Activated CD8-positive, alpha-beta memory T cell treated with anti-CD3 and anti-CD28 coated beads, Interleukin-2, amount 50 U/mL, for 1 hour (primary cell): ENCODE results near the gene GJC1.

Experiments used
- DNase-seq: peaks from one replicate; pipeline ENCODE4 v3.0.0-alpha.2; 2020; ENCODE audit errors: extremely low read depth

GJC1 gene

DNA sequence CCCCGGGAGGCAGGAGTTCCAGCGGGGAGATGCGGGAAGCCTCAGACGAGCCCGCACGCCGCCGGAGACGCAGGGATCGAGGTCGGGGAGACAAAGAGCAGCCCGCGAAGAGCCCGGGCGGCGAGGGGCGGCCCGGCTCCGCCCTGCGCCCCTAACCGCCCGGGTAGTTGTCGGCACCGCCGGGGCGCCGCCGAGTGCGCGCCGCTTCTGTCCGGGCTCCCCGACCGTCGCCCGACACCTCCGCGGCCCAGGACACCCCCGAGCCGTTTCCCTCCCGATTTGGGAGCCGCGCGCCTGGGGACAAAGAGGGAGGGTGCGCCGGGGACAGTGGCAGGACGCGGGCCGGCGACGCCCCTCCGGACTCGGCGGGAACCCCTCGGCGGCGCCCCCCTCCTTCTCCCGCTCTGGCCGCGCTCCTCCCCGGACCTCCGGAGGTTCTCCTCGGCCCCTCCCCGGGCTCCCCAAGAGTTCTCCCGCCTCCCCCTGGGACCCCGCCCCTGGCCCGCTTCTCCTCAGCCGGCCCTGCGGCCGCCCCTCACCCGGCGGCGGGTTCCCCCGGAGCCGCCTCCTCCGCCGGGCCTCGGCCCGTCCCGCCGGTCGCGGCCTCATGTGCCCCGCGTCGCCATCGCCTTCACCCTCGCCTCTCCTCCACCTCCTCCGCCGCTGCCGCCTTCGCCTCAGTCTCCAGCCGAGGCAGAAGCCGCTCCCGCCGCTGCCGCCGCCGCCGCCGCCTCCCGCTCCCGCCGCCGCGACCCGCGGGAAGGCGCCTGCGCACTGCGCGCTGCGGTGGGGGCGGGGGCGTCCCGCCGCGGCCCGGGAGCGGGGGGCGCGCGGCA is at the start of gene GJC1:
Gene GJC1 (minus strand): TSS at position 765 of the 836 bp plus-strand sequence. CDS start 24,470 bp downstream, outside the sequence.
- DNase-seq = no peak

DNA sequence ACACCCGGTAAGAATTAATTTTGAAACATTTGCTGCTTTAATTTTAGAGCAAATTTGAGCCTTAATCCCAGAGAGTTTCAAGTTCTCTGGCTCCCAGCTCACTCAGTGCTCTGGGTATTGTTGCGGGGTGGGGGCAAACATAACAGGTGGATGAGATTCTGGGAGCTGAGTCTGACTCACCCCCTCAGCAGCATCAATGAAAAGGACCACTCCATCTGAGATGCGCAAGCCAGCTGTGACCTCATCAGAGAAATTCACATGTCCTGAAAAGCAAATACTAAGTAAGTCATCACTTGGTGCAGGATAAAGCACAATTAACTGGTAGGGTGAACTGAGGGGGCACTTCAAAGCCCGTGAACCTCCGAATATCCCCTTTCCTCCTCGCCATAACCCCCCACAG is 49.3 kb upstream of the GJC1 start:
- no peak for DNase-seq

DNA sequence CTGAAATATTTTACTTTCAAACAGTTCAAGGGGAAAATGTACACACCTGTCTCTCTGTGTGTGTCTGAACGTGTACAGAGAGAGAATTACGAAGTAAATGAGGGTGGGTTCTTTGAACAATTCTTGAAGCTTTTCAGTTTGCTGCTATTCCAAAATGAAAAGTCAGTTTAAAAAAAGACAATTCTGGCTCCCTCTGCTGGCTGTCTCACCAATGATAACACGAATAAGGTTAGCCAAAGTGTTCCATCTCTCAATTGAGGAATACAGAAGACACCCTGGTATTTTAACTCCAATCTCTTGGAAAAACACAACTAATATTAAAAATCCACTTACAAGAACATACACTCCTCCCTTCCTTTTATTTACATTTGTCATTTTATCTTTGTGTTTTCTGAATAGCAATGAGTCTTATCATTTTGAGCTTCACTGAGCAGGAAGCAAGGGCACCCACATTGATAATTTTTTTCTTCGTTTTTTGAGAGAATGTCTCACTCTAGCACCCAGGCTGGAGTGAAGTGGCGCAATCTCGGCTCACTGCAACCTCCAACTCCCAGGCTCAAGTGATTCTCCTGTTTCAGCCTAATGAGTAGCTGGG is 48.6 kb upstream of the GJC1 start:
- DNase-seq = no peak

DNA sequence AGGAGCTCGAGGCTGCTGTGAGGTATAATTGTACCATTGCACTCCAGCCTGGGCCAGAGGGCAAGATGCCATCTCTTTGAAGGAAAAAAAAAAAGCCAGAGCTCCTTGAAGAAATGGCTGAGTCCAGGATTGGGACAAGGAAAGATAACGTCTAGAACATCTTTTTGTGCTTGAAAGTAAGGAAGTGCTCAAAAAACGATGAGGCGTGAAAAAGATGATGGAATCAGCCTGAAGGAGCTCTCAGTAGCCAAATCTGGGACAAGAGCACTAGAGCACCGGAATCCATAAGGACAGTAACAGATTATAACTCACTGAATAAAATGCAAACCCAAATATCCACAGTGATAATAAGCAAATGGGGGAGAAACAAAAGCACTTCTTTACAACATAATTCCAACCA is 47.0 kb upstream of the GJC1 start:
- DNase-seq = no peak

DNA sequence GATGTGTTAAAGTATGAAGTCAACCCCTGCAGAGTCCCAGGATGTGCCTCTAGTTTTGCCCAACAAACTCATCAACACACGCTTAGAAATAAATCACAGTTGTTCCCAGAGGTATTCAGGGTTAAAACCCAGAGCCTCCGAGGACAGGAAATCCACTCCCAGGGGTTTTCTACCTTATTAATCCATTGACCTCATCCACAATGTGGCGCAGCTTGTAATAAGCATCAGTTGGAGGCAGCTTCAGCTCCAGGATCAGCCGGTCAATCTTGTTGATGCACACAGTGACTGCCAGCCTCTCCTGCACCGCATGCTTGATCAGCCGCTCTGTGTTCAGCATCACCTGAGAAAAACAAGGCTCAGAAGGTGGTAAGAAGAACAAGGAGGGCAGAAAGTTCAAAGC is 45.7 kb upstream of the GJC1 start:
- DNase-seq = no peak

DNA sequence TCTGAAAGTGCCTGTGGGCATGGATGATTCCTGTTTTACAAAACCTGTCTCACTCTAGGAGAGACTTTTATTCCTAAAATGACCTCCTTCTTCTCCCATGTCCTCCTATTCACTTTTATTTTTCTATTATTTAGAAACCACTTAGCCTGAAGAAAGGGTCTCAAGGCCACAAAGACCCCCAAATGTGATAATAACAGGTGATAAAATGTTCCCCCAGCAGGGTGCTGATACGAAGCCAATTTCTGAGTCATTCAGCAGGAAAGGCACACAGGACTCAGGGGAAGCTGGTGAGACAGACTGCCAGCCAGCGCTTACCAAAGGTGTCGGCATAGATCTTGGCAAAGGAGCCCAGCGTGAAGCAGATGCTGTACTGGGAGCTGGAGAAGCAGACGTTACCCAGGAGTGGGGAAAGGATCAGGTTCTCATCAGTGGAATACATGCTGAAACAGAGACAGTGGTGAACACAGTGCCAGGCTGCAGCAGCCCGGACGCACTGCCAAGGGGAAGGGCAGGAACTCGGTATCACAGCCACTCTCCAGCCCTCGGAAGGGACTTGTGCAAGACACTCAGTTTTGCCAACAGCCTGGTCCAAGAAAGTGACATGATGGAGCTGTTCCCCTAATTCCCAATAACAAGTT is 42.2 kb upstream of the GJC1 start:
- no peak for DNase-seq

DNA sequence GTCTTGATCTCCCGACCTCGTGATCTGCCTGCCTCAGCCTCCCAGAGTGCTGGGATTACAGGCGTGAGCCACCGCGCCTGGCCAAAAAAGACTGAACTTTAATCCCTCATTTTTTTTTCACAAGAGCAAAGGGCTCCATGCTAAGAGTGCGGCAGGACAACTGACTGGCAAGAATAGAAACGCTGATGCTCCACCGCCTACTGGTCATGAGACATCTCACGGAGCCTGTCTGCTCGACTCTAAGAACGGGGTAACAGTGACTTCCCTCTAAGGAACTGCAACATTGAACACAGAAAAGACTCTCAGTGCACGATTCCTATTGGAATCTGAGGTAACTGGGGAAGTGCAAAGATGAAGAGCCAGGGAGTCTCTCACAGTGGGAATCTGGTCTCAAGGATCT is 41.5 kb upstream of the GJC1 start:
- DNase-seq = no peak

DNA sequence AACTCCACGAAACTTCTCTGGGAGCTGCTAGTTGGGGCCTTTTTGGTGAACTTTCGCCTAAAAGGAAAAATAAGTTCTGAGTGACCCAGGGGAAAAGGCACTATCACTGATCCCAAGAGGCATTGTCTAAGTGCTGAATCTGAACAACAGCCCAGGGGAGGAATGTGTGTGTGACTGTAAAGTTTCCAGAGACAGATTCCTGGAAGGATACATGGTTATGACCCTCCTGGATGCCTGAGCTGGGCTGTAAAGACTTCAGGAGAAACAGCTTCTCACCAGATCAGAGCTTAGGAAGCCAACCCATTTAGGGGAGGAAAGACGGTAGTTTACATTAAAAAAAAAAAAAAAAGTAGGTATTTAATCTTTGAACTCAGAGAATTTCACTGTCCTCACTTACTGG is 37.8 kb upstream of the GJC1 start:
- no peak for DNase-seq

DNA sequence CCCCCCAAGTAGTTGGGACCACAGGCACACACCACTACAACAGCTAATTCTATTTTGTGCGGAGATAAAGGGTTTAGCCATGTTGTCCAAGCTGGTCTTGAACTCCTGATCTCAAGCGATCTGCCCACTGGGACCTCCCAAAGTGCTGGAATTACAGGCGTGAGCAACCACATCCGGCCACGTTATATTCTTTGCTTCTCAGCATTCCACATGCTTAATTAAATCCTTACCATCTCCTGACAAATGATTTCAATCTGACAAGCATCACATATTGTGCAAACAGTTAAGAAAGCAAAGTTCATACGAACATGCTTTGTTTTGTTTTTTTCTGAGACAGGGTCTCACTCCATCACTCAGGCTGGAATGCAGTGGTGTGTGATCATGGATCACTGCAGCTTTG is 35.8 kb upstream of the GJC1 start:
- no peak for DNase-seq

DNA sequence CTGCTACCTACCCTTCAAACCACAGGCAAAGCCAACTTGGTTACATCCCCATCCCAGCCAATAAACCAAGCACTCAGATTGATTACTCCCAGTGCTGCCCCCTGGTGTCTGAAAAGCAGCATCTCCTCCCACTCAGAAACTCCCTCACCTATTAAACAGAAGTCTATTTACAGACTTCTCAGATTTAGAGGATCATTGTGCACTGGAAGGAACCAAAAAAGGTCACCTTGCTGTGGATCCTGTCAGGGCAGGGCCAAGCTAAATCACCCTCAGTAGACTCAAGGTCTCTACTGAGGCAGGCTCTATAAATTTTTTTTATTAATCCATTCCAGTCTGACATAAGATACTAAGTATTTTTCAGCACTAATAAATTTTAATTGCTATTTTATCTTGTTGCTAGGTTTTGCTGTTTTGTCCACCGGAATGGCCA is 35.2 kb upstream of the GJC1 start:
- peak; percentile 47 for DNase-seq

DNA sequence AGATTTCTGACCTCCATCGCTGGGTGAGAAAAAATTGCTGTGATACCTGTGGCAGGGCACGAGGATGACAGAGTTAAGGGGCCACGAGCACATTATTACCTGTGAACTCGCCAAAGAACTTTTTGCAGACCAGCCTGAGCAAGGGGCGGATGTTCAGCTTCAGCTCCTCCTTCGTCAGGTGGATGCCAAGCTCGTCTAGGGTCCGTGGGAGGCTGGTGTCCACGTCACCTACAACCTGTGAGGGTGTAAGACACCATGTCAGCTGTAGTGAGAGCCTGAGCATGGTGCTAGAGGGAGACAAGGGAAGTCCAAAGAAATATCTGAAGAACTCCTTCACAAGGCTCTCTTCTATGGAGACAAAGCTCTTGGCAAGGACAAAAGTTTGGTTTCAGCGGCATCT is 34.7 kb upstream of the GJC1 start:
- no peak for DNase-seq

DNA sequence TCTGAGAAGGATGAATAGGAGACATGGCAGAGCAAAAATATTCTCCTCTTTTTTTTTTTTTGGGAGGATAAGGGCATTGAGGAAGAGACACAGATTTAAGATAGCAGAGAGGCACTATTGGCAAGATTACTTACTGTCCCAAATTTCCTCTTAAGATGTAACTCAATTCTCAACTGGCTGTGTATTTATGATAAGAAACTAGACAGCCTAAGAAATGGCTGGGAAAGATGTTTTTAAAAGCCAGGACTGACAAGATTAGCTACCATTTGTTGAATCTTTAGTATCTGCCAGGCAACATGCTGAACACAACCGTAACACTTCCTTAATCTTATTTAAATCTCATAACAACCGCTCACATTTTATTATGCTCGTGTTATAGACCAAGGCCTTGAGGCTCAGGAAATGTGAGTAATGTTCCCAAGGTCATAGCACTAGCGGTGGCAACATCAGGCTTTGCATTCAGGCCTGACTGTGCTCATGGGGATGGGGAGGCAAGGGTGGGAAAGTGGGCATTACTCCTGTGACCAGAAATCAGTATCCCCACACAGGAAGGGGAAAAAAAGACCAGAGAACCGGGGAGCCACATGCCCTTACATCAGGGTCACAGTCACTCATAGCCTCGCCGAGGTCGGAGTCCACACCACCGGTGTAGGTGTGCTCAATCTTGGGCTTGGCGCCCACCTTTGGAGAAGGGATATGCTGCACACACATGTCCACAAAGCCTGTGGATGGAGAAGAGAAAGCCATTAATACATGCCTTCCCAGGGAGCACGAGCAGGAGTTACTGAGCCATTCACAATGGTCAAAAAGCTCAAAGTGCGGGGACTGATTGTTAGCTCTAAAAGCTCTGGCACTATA is 33.2 kb upstream of the GJC1 start:
- no peak for DNase-seq

DNA sequence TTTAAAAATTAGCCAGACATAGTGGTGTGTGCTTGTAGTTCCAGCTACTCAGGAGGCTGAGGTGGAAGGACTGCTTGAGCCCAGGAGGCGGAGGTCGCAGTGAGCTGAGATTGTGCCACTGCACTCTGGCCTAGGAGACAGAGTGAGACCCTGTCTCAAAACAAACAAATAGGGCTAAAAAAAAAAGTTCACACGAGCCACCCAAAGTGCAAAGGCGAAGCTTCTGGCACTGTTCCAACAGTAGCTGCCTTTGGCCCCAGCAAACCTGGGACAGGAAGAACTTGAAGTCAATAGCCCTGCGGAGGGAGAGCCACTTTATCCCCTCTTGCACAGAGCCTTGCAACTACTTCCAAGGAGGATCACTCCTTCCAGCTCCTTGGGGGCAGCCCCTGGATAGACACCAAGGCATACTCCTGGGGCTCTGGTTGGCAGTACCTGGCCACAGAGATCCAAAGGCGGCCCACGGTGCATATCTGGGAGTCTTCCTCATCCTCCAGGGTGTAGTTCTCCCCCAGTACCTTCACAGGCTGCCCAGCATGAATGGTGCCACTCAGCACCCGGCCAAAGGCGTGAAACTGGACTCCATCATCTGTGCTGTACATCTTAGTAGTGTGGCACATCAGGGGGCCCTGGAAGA is 32.3 kb upstream of the GJC1 start:
- DNase-seq = no peak

DNA sequence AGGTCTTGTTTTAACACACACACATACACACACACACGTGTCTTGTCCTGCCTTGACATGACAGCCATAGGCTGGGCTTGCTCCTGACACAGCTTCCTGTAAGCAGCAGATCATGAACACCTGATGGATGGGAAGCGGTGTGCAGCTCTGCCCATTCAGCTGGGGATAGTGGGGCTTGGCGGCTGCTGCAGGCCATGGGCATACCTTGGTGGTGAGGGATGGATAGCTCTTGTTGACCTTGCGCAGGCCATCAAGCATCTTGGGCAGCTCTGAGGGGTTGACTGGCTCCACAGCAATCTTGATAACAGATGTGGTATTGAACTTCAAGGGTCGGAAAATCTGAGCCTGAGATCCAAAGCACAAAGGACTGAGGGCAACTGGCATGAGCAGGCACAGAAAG is 29.6 kb upstream of the GJC1 start:
- DNase-seq = no peak

DNA sequence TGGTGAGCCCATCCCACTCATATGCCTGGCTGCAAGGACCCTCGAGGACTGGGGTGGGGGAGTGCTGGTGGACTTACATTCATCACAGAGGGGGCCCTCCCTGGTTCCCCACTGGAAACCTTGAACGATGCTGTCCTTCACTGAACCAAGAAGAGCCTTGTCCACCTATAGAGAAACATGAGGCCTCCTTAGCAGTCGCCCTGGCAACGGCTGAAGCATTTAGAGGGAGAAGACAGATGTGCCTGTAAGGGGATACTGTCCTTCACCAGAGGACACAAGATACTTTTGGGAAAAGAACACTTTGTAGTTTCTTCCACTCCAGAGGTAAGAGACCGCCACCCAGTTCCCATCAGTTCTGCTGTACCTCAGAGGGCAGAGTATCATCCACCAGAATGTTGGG is 24.1 kb upstream of the GJC1 start:
- DNase-seq = no peak

DNA sequence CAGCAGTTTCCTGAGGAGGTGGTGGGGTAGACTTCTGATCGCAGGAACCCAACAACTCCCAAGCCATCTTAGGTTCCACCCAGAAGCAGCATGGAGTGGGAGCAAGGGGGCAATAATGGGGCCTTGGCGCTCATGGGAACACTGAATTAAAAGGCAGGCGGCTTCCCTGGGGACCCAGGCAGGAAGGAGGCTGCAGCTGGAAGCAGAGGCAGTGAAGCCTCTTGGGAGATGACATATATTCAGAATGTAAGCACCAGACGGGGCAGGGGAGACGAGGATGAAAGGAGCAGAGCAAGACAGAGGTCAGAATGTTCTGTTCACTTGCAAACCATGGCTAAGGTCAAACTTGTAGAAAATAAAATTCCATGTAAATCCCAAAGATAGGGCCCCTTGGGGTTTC is 20.5 kb upstream of the GJC1 start:
- no peak for DNase-seq

DNA sequence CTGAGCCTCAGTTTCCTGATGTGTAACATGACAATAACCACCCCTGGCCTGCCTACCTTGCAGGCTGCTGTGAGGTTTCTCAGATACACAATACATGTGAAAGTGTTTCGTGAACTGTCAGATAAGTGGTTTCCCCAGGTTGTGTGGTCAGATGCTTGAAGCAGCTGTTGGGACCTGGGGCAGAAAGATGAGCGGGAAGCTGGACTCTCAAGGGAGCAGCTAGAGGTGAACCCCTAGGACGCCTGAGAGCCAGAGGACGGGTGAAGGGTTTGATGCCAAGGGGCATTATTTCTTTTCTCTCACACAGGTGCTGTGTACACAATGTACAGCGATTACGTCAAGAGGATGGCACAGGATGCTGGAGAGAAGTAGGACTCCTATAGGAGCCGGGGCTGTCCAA is 19.9 kb upstream of the GJC1 start:
- no peak for DNase-seq

DNA sequence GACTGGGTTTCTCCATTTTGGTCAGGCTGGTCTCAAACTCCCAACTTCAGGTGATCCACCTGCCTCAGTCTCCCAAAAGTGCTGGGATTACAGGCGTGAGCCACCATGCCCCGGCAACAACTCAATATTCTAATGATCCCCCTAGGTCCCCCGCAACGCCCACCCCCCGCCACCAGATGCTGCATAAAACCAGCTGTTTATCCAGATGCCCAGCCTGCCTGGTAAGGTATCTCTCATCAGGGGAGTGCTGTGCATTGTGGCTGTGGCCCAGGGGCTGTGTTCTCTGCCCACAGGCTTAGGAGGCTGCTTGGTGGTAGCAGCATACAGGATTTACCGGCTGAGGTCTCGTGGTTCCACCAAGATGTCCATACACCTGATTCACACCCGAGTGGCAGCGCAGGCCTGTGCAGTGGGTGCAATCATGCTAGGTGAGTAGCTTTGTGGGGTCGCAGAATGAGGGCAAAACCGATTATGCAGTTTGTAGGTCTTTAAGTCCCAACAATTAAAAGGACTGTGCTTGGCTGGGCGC is 18.9 kb upstream of the GJC1 start:
- no peak for DNase-seq

DNA sequence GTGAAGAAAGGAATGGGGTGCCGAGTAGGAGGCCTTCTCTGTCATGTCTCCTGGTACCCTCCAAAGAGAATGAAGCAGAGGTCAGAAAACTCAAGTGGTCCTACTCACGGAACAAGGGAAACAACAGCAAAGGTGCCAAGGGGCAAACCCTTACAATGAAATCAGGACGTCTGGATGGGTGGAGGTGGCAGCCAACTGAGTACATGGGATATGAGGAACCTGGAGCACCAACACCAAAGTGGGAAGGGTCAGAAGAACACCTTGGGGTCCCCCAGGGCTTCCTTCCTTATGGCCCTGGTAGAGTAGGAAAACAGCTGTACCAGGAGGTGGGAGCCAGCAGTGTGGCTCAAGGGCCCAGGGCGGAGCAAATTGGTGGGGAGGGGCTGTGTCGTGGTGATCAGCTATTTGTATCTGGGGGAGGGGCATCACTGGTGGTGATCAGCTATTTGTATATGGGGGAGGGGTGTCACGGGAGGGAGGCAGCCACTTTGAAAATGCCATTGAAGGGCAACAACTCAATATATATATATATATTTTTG is 18.2 kb upstream of the GJC1 start:
- no peak for DNase-seq

DNA sequence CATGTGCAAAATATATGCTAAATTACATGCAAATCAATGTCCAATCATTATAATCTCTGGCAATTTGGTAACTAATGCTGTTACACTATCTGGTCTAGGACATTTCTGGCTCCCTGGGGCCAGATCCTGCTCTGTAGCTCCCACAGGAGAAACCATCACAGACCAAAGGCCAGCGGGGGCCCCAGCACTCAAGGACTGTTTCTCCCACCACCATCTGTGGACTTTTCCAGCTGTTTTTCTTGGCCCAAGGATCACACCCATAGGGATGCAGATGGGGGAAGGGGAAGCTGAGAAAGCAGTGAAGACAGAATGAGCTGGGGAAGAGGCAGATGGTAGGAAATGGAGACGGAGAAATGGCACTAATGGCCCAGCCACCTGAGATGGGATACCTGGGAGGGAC is 17.5 kb upstream of the GJC1 start, which contains the start of gene HIGD1B:
Gene HIGD1B (plus strand): TSS at position 298 of the 400 bp plus-strand sequence. CDS start 270 bp downstream, outside the sequence.
- no peak for DNase-seq

DNA sequence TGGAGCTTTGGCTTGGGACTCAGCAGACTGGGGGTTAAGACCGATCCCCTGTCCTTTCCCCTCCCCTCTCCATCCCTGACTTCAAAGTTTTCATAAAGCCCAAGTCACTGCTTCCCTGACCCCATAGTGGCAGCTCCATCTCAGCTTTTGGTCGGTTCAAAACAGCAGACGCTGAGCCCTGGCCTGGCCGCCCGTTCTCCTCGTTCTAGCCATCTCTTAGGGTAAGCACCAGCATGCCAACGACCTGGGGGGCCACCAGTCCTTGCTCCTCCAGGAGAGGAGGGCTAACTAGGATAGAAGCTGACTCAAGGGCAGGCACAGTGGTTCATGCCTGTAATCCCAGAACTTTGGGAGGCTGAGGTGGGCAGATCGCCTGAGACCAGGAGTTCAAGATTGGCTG is 16.1 kb upstream of the GJC1 start:
- no peak for DNase-seq
